HT1080 (cell line): ENCODE measurements around the gene YJEFN3. TPM values are rescaled to one million over a fixed set of nuclear protein-coding genes. Genes with fewer than 3 reads are reported as not detected.

ENCODE experiments used
- DNase-seq: peaks from one replicate; pipeline ENCODE4 v3.0.0-alpha.2; 2015; ENCODE audit warnings: low read depth
- total RNA-seq: library from RNA; depleted of rRNA; stranded (reverse); fragments of >200 nt; shearing (Covaris generic); gene quantifications from 2 replicates; pipeline ENCODE4 v1.2.3, GENCODE V29; 2014

Gene YJEFN3
- total RNA-seq, 1 experiment from 2014 or later = 1.6 TPM

DNA sequence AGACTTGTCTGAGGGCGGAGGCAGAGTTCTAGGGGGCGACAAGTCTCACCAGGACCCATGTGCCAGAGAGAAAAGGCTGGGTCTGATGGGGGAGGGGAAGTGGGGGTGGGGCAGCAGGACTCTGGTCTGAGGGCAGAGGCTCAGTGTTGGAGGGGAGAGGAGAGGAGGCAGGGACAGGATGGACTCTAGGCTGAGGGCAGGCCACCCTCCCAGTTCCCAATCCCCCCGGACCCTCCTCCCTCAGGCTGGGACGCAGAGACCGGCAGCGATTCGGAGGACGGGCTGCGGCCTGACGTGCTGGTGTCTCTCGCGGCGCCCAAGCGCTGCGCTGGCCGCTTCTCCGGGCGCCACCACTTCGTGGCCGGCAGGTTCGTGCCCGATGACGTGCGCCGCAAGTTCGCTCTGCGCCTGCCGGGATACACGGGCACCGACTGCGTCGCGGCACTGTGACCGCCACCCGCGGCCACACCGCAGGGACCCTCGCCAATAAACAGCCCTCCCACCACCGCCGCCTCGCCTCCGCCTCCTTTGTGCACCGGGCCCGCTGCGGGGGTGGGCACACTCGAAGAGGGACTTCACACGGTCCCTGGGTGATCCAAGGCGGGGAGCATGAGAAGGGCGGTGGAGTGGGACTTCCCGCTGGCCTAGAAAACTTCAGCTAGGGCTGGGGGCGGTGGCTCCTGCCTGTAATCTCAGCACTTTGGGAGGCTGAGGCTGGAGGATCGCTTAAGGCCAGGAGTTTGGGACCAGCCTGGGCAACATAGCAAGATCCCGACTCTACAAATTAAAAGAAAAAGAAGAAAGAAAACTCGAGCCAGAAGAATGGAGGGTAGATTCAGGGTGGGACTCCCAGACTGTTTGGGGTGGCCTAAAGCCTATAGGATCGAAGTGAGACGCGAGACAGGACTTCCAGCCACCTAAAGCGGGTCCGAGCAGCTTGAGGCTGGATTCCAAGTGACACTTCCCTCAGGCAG is 8.7 kb downstream of the YJEFN3 start:
- no peak for DNase-seq

DNA sequence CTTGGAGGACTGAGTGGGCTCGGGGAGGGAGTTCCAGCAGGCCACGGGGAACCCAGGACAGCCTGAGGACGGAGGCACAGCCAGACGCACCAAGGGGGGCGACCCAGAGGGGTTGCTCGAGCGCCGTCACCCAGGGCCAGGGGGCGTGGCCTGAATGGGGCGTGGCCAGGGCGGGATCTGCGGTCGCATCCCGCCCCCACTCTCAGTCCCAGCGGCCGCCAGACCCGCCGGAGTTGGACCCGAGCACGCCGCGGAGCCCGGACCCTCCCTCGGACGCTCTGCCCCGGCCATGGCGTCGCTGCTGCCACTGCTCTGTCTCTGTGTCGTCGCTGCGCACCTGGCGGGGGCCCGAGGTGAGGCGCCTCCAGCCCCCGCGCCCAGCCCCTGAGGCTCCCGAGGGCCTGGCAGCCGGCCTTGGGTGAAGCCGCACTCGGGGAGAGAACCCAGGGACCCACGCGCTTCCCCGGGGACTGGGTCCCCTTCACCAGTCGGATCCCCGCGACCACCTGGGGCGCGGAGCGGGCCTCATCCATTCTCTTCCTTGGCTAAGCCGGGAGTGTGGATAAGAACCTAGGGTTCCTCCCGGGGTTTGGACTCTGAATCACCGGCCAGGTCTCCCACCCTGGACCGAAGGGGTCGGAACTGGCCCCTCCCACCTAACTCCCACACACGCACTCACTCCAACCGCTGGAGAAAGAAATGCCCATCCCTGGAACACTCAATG is 9.5 kb downstream of the YJEFN3 start, which contains the start of gene CILP2:
TSS of gene CILP2 (plus strand) at position 205 of the 724 bp plus-strand sequence. CDS start at position 290, 85 bp downstream.
- DNase-seq = no peak

DNA sequence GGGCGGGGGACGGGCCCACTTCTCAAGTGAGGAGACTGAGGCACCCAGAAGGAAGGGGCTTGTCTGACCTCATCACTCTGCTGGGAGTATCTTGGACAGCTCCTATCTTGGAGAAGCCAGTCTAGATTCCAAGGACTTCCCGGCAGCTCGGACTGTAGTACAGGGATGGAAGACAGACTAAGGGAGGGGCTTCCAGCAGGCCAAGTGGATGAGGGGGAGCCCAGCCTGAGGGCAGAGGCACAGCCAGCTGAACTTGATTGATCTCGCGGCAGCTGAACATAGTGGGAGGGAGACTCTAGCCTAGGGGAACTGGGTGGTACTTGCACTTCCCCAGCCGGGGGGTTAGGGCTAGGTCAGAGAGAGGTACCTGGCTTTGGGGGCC is 10.1 kb downstream of the YJEFN3 start:
- DNase-seq = no peak

- no peak for DNase-seq
These were observed 11.0 kb downstream of the YJEFN3 start for GRCh38 chr19:19539698-19540063.

GRCh38 chr19:19540064-19540714 is 11.5 kb downstream of the YJEFN3 start:
- no peak for DNase-seq

GRCh38 chr19:19540715-19541515 is 12.2 kb downstream of the YJEFN3 start:
- no peak for DNase-seq

GRCh38 chr19:19541616-19542015 is 12.9 kb downstream of the YJEFN3 start:
- DNase-seq = no peak

- no peak for DNase-seq
These were observed 13.8 kb downstream of the YJEFN3 start for GRCh38 chr19:19542507-19542906.

DNA sequence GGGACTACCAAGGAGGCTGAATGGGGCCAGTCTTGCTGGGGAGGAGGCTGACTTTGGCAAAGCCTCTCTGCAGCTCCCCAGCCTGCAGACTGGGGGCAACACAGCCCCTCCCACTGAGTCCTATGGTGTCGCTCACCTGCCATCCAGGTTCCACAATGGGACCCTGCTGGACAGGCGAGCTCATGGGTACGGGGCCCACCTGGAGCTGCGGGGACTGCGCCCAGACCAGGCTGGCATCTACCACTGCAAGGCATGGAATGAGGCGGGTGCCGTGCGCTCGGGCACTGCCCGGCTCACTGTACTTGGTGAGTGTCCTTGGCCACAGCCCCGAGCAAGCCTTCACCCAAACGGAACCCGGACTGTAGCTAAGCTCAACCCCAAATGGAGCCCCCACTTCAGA is 14.4 kb downstream of the YJEFN3 start:
- no peak for DNase-seq

DNA sequence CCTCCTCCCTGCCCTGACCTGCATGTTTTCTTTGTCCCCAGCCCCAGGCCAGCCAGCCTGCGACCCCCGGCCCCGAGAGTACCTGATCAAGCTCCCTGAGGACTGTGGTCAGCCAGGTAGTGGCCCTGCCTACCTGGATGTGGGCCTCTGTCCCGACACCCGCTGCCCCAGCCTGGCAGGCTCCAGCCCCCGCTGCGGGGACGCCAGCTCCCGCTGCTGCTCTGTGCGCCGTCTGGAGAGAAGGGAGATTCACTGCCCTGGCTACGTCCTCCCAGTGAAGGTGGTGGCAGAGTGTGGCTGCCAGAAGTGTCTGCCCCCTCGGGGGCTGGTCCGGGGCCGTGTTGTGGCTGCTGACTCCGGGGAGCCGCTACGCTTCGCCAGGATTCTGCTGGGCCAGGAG is 14.9 kb downstream of the YJEFN3 start:
- no peak for DNase-seq

DNA sequence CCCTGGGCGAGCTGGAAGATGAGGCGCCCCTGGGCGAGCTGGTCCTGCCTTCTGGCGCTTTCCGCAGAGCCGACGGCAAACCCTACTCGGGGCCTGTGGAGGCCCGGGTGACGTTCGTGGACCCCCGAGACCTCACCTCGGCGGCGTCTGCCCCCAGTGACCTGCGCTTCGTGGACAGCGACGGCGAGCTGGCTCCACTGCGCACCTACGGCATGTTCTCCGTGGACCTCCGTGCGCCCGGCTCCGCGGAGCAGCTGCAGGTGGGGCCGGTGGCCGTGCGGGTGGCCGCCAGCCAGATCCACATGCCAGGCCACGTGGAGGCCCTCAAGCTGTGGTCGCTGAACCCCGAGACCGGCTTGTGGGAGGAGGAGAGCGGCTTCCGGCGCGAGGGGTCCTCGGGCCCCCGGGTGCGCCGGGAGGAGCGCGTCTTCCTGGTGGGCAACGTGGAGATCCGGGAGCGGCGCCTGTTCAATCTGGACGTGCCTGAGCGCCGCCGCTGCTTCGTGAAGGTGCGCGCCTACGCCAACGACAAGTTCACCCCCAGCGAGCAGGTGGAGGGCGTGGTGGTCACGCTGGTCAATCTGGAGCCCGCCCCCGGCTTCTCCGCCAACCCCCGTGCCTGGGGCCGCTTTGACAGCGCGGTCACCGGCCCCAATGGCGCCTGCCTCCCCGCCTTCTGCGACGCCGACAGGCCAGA is 15.7 kb downstream of the YJEFN3 start:
- DNase-seq = no peak

GRCh38 chr19:19544954-19545591 is 16.4 kb downstream of the YJEFN3 start:
- DNase-seq = no peak

GRCh38 chr19:19545707-19546106 is 17.0 kb downstream of the YJEFN3 start:
- DNase-seq = no peak

GRCh38 chr19:19546751-19547162 is 18.0 kb downstream of the YJEFN3 start:
- DNase-seq = no peak

DNA sequence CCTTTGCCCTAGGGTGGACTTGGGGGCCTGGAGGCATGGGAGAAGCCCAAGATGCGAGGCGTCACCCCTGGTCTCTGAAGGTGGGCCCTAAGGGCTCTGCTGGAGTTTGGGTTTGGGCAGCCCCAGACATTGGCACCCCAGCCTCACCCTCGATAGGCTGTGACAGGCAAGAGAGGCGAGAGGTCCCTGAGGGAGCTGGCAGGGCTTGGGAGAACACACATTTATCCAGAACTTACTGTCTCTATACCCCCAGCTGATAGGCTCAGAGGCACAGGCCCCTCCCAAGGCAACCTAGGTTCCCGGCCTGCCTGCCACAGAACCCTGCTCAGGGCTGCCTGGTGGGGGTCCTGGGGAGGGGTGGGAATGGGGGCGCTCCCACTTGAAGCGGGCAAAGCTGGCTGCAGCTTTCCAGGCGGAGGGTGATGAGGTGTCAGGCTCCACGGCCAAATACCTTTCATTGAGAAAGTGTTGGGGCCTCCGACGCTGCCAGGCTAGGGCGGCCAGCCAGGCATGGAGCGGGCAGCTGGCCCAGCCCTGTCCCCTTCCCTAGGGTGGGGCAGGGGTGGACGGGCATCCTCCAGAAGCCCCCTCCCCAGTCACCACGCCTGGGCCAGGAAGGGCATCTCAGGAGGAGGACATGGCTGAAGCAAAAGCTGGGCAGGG is 19.1 kb downstream of the YJEFN3 start:
- no peak for DNase-seq

DNA sequence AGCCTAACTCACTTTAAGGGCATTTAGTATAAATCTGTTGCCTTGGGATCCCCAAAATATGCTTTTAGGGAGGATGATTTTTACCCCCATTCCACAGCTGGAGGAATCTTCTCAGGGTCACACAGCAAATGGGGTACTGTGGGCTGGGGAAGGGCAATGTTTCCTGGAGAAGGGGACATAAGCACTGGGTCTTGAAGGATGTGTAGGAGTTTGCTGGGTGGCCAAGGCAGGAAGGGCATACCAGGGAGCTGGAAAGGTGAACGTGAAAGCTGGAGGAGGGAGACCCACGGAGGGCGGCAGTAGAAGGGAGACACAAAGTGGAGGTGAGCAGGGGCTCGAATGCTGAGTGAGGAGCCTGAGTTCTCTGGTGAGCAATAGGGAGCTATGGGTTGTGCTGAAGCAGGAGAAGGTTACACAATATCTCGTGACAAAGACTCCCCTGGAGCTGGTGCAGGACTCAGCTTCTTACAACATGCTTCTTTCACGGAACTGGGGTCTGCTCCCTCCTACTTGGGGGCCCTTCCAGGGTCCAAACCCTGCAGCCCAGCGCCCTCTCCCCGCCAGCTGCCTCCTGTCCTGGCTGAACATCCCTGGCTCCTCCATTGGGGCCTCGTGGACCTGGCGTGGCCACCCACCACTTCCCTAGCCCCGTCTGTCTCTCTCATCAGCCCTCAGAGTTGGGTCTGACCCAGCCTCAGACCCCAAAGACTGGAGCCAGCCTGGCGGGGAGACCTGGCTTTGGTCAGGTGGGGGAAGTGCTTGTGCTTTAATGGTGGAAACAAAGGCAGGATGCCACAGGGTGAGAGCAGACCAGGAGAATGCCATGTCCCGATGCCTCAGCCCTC is 20.4 kb downstream of the YJEFN3 start:
- DNase-seq = no peak

GRCh38 chr19:19549804-19550464 is 21.2 kb downstream of the YJEFN3 start:
- DNase-seq = no peak

GRCh38 chr19:19550485-19550929 is 21.8 kb downstream of the YJEFN3 start:
- DNase-seq = peak; percentile 20
